PC-3 (cell line): ENCODE results near the gene MAP10. TPM values are rescaled to one million over a fixed set of nuclear protein-coding genes. Genes with fewer than 3 reads are reported as not detected.

ENCODE experiments used
- ATAC-seq: fragments of 200-7000 bp; cut with Tn5 transposase; 2 replicates; pipeline ENCODE4 v1.9.1; 2020; ENCODE audit warnings: mild to moderate bottlenecking, moderate library complexity
- BruUV-seq: library from RNA; stranded (reverse); fragments of 400-500 nt; replicated peaks from 2 replicates; lab custom pipeline; 2021; lab: Mats Ljungman, UMichigan
- CTCF ChIA-PET: fragments of 300-600 bp; sonication (Branson Sonifier 250); formaldehyde crosslinking; loops from one replicate; lab custom pipeline; 2022; ENCODE audit warnings: antibody characterized with exemption; lab: Charles Lee
- POLR2A ChIA-PET: fragments of 300-600 bp; sonication (Branson Sonifier 250); formaldehyde crosslinking; loops from one replicate; lab custom pipeline; 2022; ENCODE audit warnings: antibody characterized with exemption; ENCODE audit not compliant: unreplicated experiment; lab: Charles Lee
- DNase-seq: peaks from one replicate; pipeline ENCODE4 v3.0.0-alpha.2; 2015
- H2AFZ ChIP-seq: fragments of 300-600 bp; sonication (generic); 2 replicates; pipeline ENCODE4 v1.6.0; 2016; ENCODE audit warnings: antibody characterized with exemption, low read length
- H3F3A ChIP-seq: fragments of 300-600 bp; sonication (generic); one replicate; pipeline ENCODE4 v1.6.0; 2017; ENCODE audit warnings: antibody characterized with exemption, low read length, control low read depth, mild to moderate bottlenecking; ENCODE audit not compliant: unreplicated experiment
- H3K27ac ChIP-seq: fragments of 300-600 bp; sonication (generic); 2 replicates; pipeline ENCODE4 v1.5.1; 2016; ENCODE audit warnings: mild to moderate bottlenecking, low read length
- H3K27me3 ChIP-seq: fragments of 300-600 bp; sonication (generic); 2 replicates; pipeline ENCODE4 v1.6.1; 2016; ENCODE audit warnings: low read length, mixed read lengths
- H3K36me3 ChIP-seq: fragments of 300-600 bp; sonication (generic); 2 replicates; pipeline ENCODE4 v1.6.1; 2016; ENCODE audit warnings: low read depth, mixed run types, low read length, mixed read lengths
- H3K4me1 ChIP-seq: fragments of 300-600 bp; sonication (generic); 2 replicates; pipeline ENCODE4 v1.5.1; 2016; ENCODE audit warnings: low read length; ENCODE audit not compliant: insufficient read depth
- H3K4me2 ChIP-seq: fragments of 300-600 bp; sonication (generic); 2 replicates; pipeline ENCODE4 v1.6.0; 2016; ENCODE audit warnings: low read length
- H3K4me3 ChIP-seq: fragments of 300-600 bp; sonication (generic); 2 replicates; pipeline ENCODE4 v1.5.1; 2016; ENCODE audit warnings: mild to moderate bottlenecking, low read length, mixed read lengths
- H3K79me2 ChIP-seq: fragments of 300-600 bp; sonication (generic); 2 replicates; pipeline ENCODE4 v1.6.1; 2017; ENCODE audit warnings: low read length, mixed read lengths
- H3K9ac ChIP-seq: fragments of 300-600 bp; sonication (generic); 2 replicates; pipeline ENCODE4 v1.6.0; 2016; ENCODE audit warnings: mild to moderate bottlenecking, low read length
- H3K9me2 ChIP-seq: fragments of 300-600 bp; sonication (generic); replicated peaks from 2 replicates; pipeline ENCODE4 v1.6.1; 2016; ENCODE audit warnings: mixed run types, low read length, mixed read lengths
- H3K9me3 ChIP-seq: fragments of 300-600 bp; sonication (generic); 2 replicates; pipeline ENCODE4 v1.6.1; 2016; ENCODE audit warnings: low read length, mixed read lengths
- H4K20me1 ChIP-seq: fragments of 300-600 bp; sonication (generic); 2 replicates; pipeline ENCODE4 v1.6.1; 2016; ENCODE audit warnings: low read length, mixed read lengths
- EZH2 ChIP-seq: fragments of 300-600 bp; sonication (generic); IDR thresholded peaks from one replicate; pipeline ENCODE4 v1.6.1; 2017; ENCODE audit warnings: antibody characterized with exemption, mild to moderate bottlenecking, low read length; ENCODE audit not compliant: unreplicated experiment
- EZH2phosphoT487 ChIP-seq: fragments of 300-600 bp; sonication (generic); IDR thresholded peaks from 2 replicates; pipeline ENCODE4 v1.6.1; 2018; ENCODE audit warnings: mild to moderate bottlenecking, antibody characterized with exemption, low read length, borderline replicate concordance
- intact Hi-C: fragments of 100-400 bp; cut with micrococcal nuclease; formaldehyde crosslinking; loops from 2 replicates; pipeline ENCODE4 v1.9.0; 2023
- total RNA-seq: library from RNA; depleted of rRNA; stranded (reverse); fragments of >200 nt; gene quantifications from 2 replicates; pipeline ENCODE4 v1.2.3, GENCODE V29; 2014
- TF ChIP-seq, protein P1 (sequence below): fragments of 300-600 bp; sonication (generic); conservative IDR thresholded peaks from 2 replicates; pipeline ENCODE4 v1.5.1; 2017; ENCODE audit warnings: antibody characterized with exemption, low read depth, mild to moderate bottlenecking, low read length

The MAP10 gene
- total RNA-seq, 1 experiment from 2014 or later, result not detected

DNA sequence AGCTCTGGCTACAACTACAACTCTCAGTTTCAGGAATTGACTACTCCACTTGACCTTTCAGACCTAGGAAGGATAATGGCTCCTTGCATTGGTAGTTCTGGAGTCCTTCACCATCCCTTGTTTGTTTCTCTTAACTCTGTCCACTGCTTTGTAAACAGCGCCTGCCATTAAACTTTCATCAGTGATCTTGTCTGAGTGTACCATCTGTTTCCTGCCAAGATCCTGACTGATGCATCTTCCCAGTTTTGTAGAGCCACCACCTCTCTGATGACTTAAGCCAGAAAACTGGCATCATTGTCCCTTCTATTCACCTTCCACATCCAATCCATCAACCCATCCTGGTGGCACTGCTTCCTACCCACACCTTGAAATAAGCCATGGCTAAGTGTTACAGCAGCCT is 15.2 kb downstream of the MAP10 start:
- POLR2A ChIA-PET, result no interaction called here
- Histone ChIP-seq H3K4me2 (no peak overlapping the region), H3K4me3 (no peak overlapping the region), H3F3A (no peaks in the 10 kb centered on the region), H3K9me2 (0 out of 2 replicates have a peak, but pooled peaks cover 5% of the 10 kb centered on the region), H3K27me3 (no peaks in the 10 kb centered on the region), H3K36me3 (no peaks in the 10 kb centered on the region), H3K79me2 (no peaks in the 10 kb centered on the region), H3K9me3 (no peaks in the 10 kb centered on the region), H4K20me1 (no peaks in the 10 kb centered on the region), H3K4me1 (no peaks in the 10 kb centered on the region), H2AFZ (no peak overlapping the region), H3K9ac (no peak overlapping the region), H3K27ac (no peak overlapping the region)
- intact Hi-C loops, result no loop called here
- BruUV-seq, result no TSS peak
- TF ChIP-seq, protein P1, sequence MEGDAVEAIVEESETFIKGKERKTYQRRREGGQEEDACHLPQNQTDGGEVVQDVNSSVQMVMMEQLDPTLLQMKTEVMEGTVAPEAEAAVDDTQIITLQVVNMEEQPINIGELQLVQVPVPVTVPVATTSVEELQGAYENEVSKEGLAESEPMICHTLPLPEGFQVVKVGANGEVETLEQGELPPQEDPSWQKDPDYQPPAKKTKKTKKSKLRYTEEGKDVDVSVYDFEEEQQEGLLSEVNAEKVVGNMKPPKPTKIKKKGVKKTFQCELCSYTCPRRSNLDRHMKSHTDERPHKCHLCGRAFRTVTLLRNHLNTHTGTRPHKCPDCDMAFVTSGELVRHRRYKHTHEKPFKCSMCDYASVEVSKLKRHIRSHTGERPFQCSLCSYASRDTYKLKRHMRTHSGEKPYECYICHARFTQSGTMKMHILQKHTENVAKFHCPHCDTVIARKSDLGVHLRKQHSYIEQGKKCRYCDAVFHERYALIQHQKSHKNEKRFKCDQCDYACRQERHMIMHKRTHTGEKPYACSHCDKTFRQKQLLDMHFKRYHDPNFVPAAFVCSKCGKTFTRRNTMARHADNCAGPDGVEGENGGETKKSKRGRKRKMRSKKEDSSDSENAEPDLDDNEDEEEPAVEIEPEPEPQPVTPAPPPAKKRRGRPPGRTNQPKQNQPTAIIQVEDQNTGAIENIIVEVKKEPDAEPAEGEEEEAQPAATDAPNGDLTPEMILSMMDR, result no peak
- TF ChIP-seq EZH2phosphoT487, result no peak
- no peak for TF ChIP-seq EZH2
- DNase-seq (no peak), ATAC-seq (no peak)
- CTCF ChIA-PET, result no interaction called here

DNA sequence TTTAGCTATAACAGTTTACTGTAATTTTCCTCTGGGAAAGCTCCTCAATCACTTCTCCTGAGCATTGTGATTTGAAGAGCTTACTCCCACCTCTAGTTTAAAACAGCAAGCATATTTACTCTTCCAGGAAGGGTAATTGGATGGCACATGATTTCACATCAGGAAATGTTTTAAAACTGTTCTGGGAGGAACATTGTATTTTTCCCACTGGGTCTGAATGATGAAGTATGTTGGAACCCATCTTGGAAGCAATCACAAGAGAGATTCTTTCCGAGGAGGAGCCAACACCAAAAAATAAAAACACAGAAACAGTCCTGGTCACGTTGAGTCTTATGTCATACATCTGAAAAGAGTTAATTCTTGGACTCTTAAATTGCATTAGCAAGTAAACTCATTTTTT is 17.3 kb downstream of the MAP10 start:
- H3K9me3 ChIP-seq, result no peaks in the 10 kb centered on the region
- ChIA-PET CTCF (no interaction called here), POLR2A (no interaction called here)
- no TSS peak for BruUV-seq
- TF ChIP-seq EZH2phosphoT487, result no peak
- TF ChIP-seq EZH2, result no peak
- TF ChIP-seq, protein P1, result no peak
- H3K9me2 ChIP-seq, result no peaks in the 10 kb centered on the region
- no peaks in the 10 kb centered on the region for H3K4me1 ChIP-seq
- no peak overlapping the region for H3K4me2 ChIP-seq
- H3K27me3 ChIP-seq, result no peaks in the 10 kb centered on the region
- H3K36me3 ChIP-seq, result no peaks in the 10 kb centered on the region
- H3K27ac ChIP-seq, result no peak overlapping the region
- intact Hi-C loops, result no loop called here
- H3K9ac ChIP-seq, result no peak overlapping the region
- no peaks in the 10 kb centered on the region for H3K79me2 ChIP-seq
- H4K20me1 ChIP-seq, result no peaks in the 10 kb centered on the region
- ATAC-seq (no peak), DNase-seq (no peak)
- no peak overlapping the region for H2AFZ ChIP-seq
- H3K4me3 ChIP-seq, result no peak overlapping the region
- no peaks in the 10 kb centered on the region for H3F3A ChIP-seq

DNA sequence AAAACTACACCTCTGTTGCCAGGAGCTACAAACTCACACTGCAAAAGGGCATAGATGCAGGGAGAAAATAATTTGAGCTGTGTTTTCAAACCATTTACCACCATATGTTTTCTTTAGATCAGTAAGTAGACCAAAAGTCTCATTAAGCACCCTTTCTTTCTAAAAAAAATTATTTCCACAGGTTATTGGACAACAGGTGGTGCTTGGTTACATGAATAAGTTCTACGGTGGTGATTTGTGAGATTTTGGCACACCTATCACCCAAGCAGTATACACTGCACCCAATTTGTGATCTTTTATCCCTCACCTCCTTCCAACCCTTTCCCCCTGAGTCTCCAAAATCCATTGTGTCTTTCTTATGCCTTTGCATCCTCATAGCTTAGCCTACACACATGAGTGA is 21.1 kb downstream of the MAP10 start:
- Histone ChIP-seq H3K27ac (no peak overlapping the region), H3K79me2 (no peaks in the 10 kb centered on the region), H3K9ac (no peak overlapping the region), H3K4me2 (no peak overlapping the region), H3K9me2 (no peaks in the 10 kb centered on the region), H3K4me3 (no peak overlapping the region), H3K36me3 (no peaks in the 10 kb centered on the region), H3F3A (no peaks in the 10 kb centered on the region), H3K27me3 (no peaks in the 10 kb centered on the region), H2AFZ (no peak overlapping the region), H3K9me3 (no peaks in the 10 kb centered on the region), H3K4me1 (no peaks in the 10 kb centered on the region), H4K20me1 (no peaks in the 10 kb centered on the region)
- ChIA-PET CTCF (no interaction called here), POLR2A (no interaction called here)
- ATAC-seq, result no peak
- no peak for TF ChIP-seq EZH2phosphoT487
- no peak for TF ChIP-seq EZH2
- TF ChIP-seq, protein P1, result no peak
- DNase-seq, result no peak
- intact Hi-C loops, result loop anchor here (2.0 kb wide), 1 partner anchor 162 kb away; no protein-coding TSS in a partner anchor
- BruUV-seq, result no TSS peak
